Stimulated activated CD4-positive, alpha-beta T cell treated with anti-CD3 and anti-CD28 coated beads, Interleukin-1b, Interleukin-23, amount 100 ng/mL, for 4 hours (primary cell): ENCODE measurements around the gene RB1.

Experiments
- DNase-seq, 2 donors: peaks; one replicate each; pipeline ENCODE4 v3.0.0-alpha.2; 2020; ENCODE audit warnings: low read depth in 2 of 2

RB1 gene

GRCh38 chr13:48493851-48494250 is 190.3 kb downstream of the RB1 start:
- no peak for DNase-seq

- no peak for DNase-seq
Observed at GRCh38 chr13:48494874-48495273, 191.3 kb downstream of the RB1 start.

GRCh38 chr13:48496271-48497161 is 193.0 kb downstream of the RB1 start:
- no peak for DNase-seq

- no peak for DNase-seq
Observed at GRCh38 chr13:48497669-48498068, 194.1 kb downstream of the RB1 start.

GRCh38 chr13:48500652-48501197 is 197.2 kb downstream of the RB1 start:
- DNase-seq, result no peak

GRCh38 chr13:48501705-48502104 is 198.2 kb downstream of the RB1 start:
- DNase-seq, result no peak

GRCh38 chr13:48502601-48503319 is 199.2 kb downstream of the RB1 start:
- no peak for DNase-seq

GRCh38 chr13:48504606-48505005 is 201.1 kb downstream of the RB1 start:
- no peak for DNase-seq

GRCh38 chr13:48505012-48505411 is 201.5 kb downstream of the RB1 start:
- no peak for DNase-seq

GRCh38 chr13:48505597-48506091 is 202.1 kb downstream of the RB1 start:
- peak in 1 of 2 donors; percentile 24 for DNase-seq

- DNase-seq, result no peak
Observed at GRCh38 chr13:48506092-48506701, 202.6 kb downstream of the RB1 start.

GRCh38 chr13:48507021-48507420 is 203.5 kb downstream of the RB1 start:
- no peak for DNase-seq

GRCh38 chr13:48508011-48508410 is 204.5 kb downstream of the RB1 start:
- no peak for DNase-seq

GRCh38 chr13:48510698-48511097 is 207.1 kb downstream of the RB1 start:
- no peak for DNase-seq

GRCh38 chr13:48511621-48512230 is 208.2 kb downstream of the RB1 start:
- no peak for DNase-seq

- DNase-seq, result no peak
Observed at GRCh38 chr13:48514793-48515192, 211.2 kb downstream of the RB1 start.

GRCh38 chr13:48515732-48516131 is 212.2 kb downstream of the RB1 start:
- DNase-seq, result no peak

- DNase-seq, result no peak
Observed at GRCh38 chr13:48518083-48518482, 214.5 kb downstream of the RB1 start.

- DNase-seq, result no peak
Observed at GRCh38 chr13:48526286-48526685, 222.7 kb downstream of the RB1 start.

- no peak for DNase-seq
Observed at GRCh38 chr13:48527955-48528354, 224.4 kb downstream of the RB1 start.

GRCh38 chr13:48528720-48529119 is 225.2 kb downstream of the RB1 start:
- no peak for DNase-seq

GRCh38 chr13:48530833-48531232 is 227.3 kb downstream of the RB1 start:
- no peak for DNase-seq
